HL-60/S4 treated with retinoic acid at 250 ng/mL for 4 days and 3 days (cell line): ENCODE measurements around the gene PAFAH2.

ENCODE experiments used
- in situ Hi-C: fragments of 300-500 bp; cut with MboI; formaldehyde crosslinking; loops from 2 replicates; pipeline ENCODE4 v1.7.0; 2022; ENCODE audit warnings: low sequenced_read_pairs

The PAFAH2 gene

DNA sequence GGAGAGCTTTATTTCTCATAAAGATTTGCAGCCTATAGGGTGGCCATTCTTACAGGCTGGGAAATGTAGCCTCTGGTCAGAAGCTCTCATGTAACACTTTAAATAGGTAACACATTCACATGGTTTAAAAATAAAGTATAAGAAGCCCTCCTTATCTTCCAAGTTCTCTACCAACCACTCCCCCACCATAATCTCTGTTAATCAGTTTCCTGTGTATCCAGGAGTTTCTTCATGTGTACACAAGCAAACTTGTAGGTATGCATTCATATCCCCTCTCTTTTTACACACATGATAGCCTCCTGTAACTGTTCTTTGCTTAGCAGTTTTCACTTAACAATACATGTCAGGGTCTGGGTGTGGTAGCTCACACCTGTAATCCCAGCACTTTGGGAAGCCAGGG, 86.7 kb downstream of the PAFAH2 start:
- in situ Hi-C loops = no loop called here
